Measurements from ENCODE around the gene PGAP1. TPM values are rescaled to one million over a fixed set of nuclear protein-coding genes. Genes with fewer than 3 reads are reported as not detected.
"Not testable (repeated sequence)": the region's sequence is repeated elsewhere in the genome, so short reads cannot be mapped to it uniquely, and the experiment has no call there.

Gene PGAP1
- total RNA-seq, 2 donors from 2014 or later = 5.7 to 10.5 TPM

DNA sequence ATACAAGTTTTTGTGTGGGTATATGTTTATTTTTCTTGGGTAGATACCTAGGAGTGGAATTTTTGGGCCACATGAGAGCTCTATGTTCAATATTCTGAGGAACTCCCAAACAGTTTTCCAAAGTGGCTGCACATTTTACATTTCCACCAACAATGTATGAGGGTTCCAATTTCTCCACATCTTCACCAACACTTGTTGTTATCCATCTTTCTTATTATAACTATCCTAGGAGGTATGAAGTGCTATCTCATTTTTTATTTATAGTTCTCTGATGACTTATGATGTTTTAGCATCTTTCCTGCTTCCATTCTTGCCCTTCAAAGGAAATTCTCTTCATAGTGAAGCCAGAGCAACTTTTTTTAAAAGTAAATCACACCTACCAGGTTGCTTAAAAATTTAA is 8.7 kb downstream of the PGAP1 start:
- Histone ChIP-seq H3K27ac (no peak overlapping the region), H3K4me3 (no peak overlapping the region), H3K4me1 (no peaks in the 10 kb centered on the region), H3K27me3 (no peaks in the 10 kb centered on the region), H3K9me3 (peaks cover 0 to 4% of the 10 kb centered on the region in 2 donors), H3K36me3 (peaks cover 28% of the 10 kb centered on the region)
- DNase-seq (ENCODE audit: low spot score) = no peak
- TF ChIP-seq, protein P1, sequence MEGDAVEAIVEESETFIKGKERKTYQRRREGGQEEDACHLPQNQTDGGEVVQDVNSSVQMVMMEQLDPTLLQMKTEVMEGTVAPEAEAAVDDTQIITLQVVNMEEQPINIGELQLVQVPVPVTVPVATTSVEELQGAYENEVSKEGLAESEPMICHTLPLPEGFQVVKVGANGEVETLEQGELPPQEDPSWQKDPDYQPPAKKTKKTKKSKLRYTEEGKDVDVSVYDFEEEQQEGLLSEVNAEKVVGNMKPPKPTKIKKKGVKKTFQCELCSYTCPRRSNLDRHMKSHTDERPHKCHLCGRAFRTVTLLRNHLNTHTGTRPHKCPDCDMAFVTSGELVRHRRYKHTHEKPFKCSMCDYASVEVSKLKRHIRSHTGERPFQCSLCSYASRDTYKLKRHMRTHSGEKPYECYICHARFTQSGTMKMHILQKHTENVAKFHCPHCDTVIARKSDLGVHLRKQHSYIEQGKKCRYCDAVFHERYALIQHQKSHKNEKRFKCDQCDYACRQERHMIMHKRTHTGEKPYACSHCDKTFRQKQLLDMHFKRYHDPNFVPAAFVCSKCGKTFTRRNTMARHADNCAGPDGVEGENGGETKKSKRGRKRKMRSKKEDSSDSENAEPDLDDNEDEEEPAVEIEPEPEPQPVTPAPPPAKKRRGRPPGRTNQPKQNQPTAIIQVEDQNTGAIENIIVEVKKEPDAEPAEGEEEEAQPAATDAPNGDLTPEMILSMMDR (IDR thresholded peaks at IDR 0.05) = no peak

- Histone ChIP-seq H3K4me1 (no peaks in the 10 kb centered on the region), H3K4me3 (no peak overlapping the region), H3K27me3 (no peaks in the 10 kb centered on the region), H3K27ac (no peak overlapping the region), H3K36me3 (peaks cover 28% of the 10 kb centered on the region), H3K9me3 (peaks cover 0 to 4% of the 10 kb centered on the region in 2 donors)
- no peak for DNase-seq (ENCODE audit: low spot score)
- TF ChIP-seq, protein P1 (IDR thresholded peaks at IDR 0.05) = no peak
Measured at GRCh38 chr2:196915507-196916189, 10.9 kb downstream of the PGAP1 start.

- H3K4me3 ChIP-seq = no peak overlapping the region
Measured at GRCh38 chr2:196914867-196915460, 11.5 kb downstream of the PGAP1 start.

DNA sequence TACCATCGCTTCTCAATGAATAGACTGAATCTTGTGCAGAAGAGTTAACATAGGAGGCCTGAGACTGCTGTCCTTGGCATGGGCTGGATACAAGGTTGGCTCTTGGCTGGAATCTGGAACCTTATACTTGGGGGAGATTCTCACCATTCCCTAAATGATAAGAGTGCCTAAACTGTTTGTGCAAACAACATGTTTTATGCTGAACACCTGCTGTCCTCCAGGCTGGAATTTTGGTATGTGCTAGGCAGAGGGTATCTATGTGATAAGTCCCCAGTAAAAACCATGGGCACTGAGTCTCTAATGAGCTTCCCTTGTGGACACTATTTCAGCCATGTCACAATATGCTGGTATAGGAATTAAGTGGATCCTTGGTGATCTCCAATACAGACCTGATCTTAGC is 12.8 kb downstream of the PGAP1 start:
- Histone ChIP-seq H3K4me1 (no peaks in the 10 kb centered on the region), H3K27ac (no peak overlapping the region), H3K36me3 (peaks cover 28% of the 10 kb centered on the region), H3K9me3 (peaks cover 0 to 4% of the 10 kb centered on the region in 2 donors), H3K4me3 (no peak overlapping the region), H3K27me3 (no peaks in the 10 kb centered on the region)
- TF ChIP-seq, protein P1 (IDR thresholded peaks at IDR 0.05) = no peak
- no peak for DNase-seq (ENCODE audit: low spot score)

More at GRCh38 chr2:196914867-196915460, 11.5 kb downstream of the PGAP1 start:
- Histone ChIP-seq H3K4me1 (no peaks in the 10 kb centered on the region), H3K9me3 (peaks cover 0 to 4% of the 10 kb centered on the region in 2 donors), H3K27ac (no peak overlapping the region), H3K27me3 (no peaks in the 10 kb centered on the region), H3K36me3 (peaks cover 28% of the 10 kb centered on the region)
- no peak for DNase-seq (ENCODE audit: low spot score)
- TF ChIP-seq, protein P1 (IDR thresholded peaks at IDR 0.05) = no peak

GRCh38 chr2:196905365-196905764 is 21.1 kb downstream of the PGAP1 start:
- not testable (repeated sequence) for H3K4me1 ChIP-seq; H3K36me3 ChIP-seq; DNase-seq (ENCODE audit: low spot score); H3K27ac ChIP-seq; H3K27me3 ChIP-seq; H3K9me3 ChIP-seq; H3K4me3 ChIP-seq

DNA sequence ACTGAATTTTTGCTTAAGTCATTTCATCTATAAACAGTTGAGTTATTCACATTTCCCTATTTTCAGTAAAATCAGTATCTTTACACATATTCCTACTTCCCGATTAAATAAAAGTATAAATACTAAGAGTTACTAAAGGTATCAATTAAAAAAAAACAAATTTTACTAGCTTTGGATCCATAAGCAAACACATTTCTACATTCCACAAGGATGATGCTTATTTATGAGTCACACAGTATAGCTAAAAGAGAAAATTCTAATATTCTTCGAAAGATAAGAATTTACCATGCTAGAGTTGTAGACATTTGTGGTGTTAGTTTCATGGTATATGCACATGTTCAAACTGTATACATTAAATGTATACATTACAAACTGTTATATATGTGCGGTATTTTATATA is 23.7 kb downstream of the PGAP1 start:
- Histone ChIP-seq H3K36me3 (peaks cover 5% of the 10 kb centered on the region), H3K27ac (no peak overlapping the region), H3K27me3 (no peaks in the 10 kb centered on the region), H3K9me3 (no peaks in the 10 kb centered on the region), H3K4me1 (no peaks in the 10 kb centered on the region), H3K4me3 (no peak overlapping the region)
- DNase-seq (ENCODE audit: low spot score) = no peak
- TF ChIP-seq, protein P1 (IDR thresholded peaks at IDR 0.05) = no peak
